ENCODE measurements around the gene CSK.

Gene CSK

DNA sequence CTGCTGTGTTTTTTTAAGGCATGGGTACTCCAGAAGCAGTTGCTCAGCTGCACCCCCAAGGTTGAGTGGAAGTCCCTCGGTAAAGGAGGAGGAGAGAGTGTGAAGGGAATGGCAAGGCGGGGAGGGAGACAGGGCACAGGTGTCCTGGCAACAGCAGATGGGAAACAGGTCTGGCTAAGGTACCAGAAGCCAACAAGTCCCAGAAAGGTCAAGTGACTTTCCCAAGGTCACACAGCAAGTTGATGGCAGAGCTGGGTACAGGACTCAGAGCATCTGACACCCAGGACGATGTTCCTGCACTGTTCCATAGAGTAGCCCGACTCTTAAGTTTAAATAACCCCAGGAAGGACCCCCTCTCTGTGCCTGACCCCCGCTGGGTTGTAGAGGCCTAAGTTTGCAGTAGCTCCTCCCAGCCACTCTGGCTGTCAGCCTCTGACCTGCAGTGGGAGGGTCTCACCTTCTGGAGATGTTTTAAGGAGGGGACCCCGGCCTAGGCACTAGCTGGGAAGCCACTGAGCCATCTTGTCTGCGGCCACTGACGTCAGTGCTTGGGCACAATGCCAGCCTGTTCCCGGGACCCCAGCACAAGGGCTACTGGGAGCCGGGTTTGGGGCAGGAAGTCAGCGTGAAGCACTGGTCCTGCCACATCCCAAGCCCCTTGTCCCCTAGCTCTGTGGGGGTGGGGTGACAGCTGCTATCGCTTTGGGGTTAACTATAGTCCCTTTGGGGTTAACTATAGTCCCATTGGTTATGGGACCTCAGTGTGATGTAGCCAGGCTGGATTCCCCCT, 10.5 kb downstream of the CSK start:
- DNase-seq (ENCODE audit: low read depth): no peak
- TF ChIP-seq, protein P1, sequence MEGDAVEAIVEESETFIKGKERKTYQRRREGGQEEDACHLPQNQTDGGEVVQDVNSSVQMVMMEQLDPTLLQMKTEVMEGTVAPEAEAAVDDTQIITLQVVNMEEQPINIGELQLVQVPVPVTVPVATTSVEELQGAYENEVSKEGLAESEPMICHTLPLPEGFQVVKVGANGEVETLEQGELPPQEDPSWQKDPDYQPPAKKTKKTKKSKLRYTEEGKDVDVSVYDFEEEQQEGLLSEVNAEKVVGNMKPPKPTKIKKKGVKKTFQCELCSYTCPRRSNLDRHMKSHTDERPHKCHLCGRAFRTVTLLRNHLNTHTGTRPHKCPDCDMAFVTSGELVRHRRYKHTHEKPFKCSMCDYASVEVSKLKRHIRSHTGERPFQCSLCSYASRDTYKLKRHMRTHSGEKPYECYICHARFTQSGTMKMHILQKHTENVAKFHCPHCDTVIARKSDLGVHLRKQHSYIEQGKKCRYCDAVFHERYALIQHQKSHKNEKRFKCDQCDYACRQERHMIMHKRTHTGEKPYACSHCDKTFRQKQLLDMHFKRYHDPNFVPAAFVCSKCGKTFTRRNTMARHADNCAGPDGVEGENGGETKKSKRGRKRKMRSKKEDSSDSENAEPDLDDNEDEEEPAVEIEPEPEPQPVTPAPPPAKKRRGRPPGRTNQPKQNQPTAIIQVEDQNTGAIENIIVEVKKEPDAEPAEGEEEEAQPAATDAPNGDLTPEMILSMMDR (conservative IDR thresholded peaks at IDR 0.05; ENCODE audit: low read length): no peak
- no peak overlapping the region for H3K4me3 ChIP-seq (ENCODE audit: low read length)

DNA sequence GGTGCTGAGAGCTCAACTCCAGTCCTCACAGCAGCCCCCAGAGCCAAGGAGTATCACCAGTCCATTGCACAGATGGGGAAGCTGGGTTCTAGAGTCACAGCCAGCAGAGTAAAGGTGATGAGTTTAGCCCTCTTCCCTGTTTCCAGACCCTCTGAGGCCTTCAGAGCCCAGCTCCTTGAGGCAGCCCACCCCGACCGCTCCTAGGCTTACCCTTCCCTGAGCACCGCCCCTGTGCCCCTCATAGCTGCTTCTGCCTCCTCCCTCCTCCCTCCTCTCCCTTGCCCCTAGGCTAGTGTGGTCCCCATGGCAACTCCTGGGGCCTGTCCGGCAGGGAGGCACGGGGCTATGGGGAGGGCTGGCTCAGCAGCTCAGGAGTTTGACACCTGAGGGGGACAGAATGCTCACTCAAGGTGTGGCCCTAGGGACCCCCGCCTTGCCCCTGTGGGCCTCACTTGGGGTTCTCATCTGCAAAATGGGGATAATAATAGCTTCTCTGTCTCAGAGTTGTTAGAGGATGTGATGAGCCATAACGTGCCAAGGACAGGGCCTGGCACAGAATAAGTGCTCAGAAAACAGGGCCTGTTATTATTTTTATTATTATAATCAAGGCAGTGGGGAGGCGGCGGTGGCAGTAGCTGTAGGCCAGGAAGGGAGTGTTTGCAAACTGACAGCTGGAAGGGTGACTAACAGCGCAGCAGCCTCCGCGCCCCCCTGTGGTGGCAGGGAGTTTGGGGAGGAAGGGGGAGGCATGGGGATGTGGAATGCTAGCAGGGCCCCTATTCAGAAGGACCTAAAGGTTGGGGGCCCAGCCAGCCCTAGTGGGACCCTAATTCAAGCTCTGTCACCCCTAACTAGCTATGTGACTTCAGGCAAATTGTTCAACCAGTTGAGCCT, 11.5 kb downstream of the CSK start:
- DNase-seq (ENCODE audit: low read depth): no peak
- TF ChIP-seq, protein P1 (conservative IDR thresholded peaks at IDR 0.05; ENCODE audit: low read length): no peak
- H3K4me3 ChIP-seq (ENCODE audit: low read length): no peak overlapping the region

DNA sequence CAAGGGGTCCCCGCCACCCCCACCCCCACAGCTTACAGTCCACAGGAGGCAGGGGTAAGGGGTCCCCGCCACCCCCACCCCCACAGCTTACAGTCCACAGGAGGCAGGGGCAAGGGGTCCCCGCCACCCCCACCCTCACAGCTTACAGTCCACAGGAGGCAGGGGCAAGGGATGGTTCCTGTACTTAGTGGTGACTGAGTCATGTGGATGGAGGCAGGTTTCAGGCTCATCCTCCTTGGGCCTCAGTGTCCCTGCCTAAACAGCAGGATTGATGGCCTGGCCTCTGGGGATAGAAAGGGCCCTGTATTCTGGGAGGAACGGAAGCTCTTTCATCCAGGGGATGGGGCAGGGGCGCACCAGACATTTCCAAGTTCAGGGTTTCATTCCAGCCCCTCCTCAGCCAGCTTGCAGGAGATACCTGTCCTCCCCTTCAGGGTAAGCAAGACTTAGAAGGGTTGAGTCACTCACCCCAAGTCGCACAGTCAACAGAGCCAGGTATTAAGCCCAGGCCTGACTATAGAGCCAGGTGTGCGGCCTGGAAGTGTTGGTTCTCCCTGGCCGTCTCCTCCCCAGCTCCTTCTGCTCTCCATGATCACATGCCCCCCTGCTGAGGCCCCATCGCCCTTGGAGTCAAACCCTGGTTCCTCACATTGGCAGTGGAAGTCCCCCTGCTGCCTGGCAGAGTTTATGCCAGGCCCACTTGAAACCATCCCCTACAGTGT, 12.5 kb downstream of the CSK start:
- DNase-seq (ENCODE audit: low read depth): no peak
- H3K4me3 ChIP-seq (ENCODE audit: low read length): no peak overlapping the region
- TF ChIP-seq, protein P1 (conservative IDR thresholded peaks at IDR 0.05; ENCODE audit: low read length): no peak

DNA sequence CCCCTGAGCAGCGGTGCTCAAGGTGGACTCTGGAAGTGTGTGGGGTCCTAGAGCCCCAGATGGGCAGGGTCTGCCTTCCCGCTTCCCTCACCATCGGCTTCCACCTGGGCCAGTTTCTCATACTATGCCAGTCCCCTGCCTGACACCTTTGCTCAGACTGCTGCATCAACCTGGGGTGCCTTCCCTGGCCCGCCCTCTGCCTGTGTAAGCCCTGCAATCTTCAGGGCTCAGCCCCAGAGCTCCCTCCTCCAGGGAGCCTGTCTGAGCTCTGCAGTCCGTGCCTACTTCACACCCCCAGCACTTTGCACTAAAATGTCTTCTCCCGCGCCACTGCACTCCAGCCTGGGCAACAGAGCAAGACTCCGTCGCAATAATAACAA, 13.1 kb downstream of the CSK start:
- no peak for DNase-seq (ENCODE audit: low read depth)
- TF ChIP-seq, protein P1 (conservative IDR thresholded peaks at IDR 0.05; ENCODE audit: low read length): no peak
- H3K4me3 ChIP-seq (ENCODE audit: low read length): no peak overlapping the region

DNA sequence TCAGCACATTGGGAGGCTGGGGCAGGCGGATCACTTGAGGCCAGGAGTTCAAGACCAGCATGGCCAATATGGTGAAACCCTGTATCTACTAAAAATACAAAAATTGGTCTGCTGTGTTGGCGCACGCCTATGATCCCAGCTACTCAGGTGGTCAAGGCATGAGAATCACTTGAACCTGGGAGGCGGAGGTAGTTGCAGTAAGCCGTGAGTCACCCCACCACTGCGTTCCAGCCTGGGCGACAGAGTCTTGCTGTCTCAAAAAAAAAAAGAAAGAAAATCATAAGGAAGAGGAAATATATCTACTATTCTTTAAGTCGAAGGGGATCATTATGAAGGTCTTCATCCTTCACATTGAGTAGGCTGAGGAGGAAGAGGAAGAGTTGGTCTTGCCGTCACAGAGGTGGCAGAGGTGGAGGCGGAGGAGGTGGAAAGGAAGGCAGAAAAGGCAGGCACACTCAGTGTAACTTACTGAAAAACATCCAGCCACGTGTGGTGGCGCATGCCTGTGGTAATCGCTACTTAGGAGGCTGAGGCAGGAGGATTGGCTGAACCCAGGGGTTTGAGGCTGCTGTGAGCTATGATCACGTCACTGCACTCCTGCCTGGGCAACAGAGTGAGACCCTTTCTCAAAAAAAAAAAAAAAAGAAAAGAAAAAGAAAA, 14.2 kb downstream of the CSK start:
- TF ChIP-seq, protein P1 (conservative IDR thresholded peaks at IDR 0.05; ENCODE audit: low read length): no peak
- no peak overlapping the region for H3K4me3 ChIP-seq (ENCODE audit: low read length)
- no peak for DNase-seq (ENCODE audit: low read depth)

DNA sequence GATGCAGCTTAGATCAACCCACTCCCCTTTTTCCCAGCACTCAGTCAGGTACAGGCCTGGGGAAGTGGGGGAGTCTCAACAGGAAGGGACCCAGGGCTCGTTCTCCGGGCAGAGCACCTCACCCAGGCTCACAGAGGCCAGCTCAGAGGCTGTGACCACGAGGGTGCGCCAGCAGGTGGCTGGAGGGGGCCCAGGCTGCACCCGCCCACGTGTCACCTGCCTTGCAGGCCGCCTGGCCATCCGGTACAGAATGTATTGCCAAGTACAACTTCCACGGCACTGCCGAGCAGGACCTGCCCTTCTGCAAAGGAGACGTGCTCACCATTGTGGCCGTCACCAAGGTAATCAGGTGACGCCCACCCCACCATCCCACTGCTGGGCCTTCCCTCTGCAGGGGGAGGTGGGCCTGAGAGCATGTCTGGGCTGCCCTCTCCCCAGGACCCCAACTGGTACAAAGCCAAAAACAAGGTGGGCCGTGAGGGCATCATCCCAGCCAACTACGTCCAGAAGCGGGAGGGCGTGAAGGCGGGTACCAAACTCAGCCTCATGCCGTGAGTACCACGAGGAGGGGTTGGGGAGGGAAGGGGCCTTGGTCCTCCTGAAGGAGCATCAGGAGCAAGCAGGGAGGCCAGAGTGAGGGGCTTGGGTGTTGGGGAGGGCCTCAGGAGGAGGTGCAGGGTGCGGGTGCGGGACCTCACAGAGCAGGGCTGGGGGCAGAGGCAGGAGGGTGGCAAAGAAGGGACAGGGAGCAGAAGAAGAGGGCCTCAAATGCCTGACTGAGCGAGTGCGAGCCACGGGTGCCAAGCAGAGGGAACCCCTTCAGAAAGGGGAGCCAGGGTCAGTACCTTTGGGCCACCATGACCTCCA, 16.7 kb downstream of the CSK start:
- TF ChIP-seq, protein P1 (conservative IDR thresholded peaks at IDR 0.05; ENCODE audit: low read length): no peak
- no peak overlapping the region for H3K4me3 ChIP-seq (ENCODE audit: low read length)
- no peak for DNase-seq (ENCODE audit: low read depth)

Measured in AG10803 (cell line).